ENCODE results near the gene NEGR1. TPM values are rescaled to one million over a fixed set of nuclear protein-coding genes. Genes with fewer than 3 reads are reported as not detected.

NEGR1 gene
- total RNA-seq, 1 donor from 2014 or later: 19.2 TPM

DNA sequence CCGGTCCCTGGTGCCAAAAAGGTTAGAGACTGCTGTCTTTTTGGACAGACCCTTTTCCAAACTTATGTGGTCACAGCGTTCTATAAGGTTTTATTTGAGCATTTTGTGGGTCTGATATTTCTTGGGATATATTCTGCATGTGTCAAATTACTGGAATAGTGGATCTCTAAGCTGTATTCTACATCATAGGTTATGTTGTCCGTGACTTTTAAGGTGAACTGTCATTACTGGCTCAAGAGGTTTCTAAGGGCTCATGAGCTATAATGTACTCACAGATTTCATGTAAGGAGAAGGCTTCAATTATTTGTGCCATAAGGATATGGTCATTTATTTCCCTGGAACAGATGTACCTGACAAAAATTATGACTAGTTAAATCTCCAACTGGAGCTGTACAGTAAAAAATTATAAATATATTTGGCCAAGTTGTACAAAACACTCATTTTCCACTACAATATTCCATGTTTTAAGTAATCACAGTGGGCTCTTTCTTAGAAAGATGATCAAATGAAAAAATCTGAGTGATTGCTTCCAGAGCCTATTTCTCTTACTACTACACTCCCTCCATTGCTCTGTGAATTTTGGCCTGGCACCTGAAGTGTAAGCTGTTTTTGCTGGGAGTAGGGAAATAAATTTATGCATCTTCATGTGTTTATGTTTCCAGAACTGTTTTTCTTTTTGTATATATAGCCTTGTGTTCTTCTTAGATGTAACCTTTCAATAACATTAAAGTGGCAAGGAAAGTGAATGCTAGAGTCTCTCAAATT lies 663.4 kb downstream of the NEGR1 start:
- intact Hi-C loops (cut with DNase I): no loop called here
- H3K9me3 ChIP-seq: no peaks in the 10 kb centered on the region
- TF ChIP-seq POLR2A (IDR thresholded peaks at IDR 0.05) (no peak), CTCF (IDR thresholded peaks at IDR 0.05) (no peak), POLR2AphosphoS5 (IDR thresholded peaks at IDR 0.05; ENCODE audit: insufficient read depth in 1 of 2, low read depth in 1 of 2) (no peak)
- no peak overlapping the region for H3K4me3 ChIP-seq
- DNase-seq (ENCODE audit: extremely low spot score in 2 of 2): no peak
- no peaks in the 10 kb centered on the region for H3K36me3 ChIP-seq
- H3K27me3 ChIP-seq: no peaks in the 10 kb centered on the region
- H3K27ac ChIP-seq: no peak overlapping the region
- no peaks in the 10 kb centered on the region for H3K4me1 ChIP-seq

- DNase-seq (ENCODE audit: extremely low spot score in 2 of 2): no peak
- Histone ChIP-seq H3K4me1 (no peaks in the 10 kb centered on the region), H3K36me3 (no peaks in the 10 kb centered on the region), H3K9me3 (no peaks in the 10 kb centered on the region), H3K27ac (no peak overlapping the region), H3K4me3 (no peak overlapping the region), H3K27me3 (no peaks in the 10 kb centered on the region)
- intact Hi-C loops (cut with DNase I): no loop called here
- no peak for TF ChIP-seq CTCF (IDR thresholded peaks at IDR 0.05)
- TF ChIP-seq POLR2AphosphoS5 (IDR thresholded peaks at IDR 0.05; ENCODE audit: insufficient read depth in 1 of 2, low read depth in 1 of 2): no peak
- TF ChIP-seq POLR2A (IDR thresholded peaks at IDR 0.05): no peak
Observed at GRCh38 chr1:71618191-71618590, 664.1 kb downstream of the NEGR1 start.

- Histone ChIP-seq H3K27ac (no peak overlapping the region), H3K4me1 (no peaks in the 10 kb centered on the region), H3K36me3 (no peaks in the 10 kb centered on the region), H3K27me3 (no peaks in the 10 kb centered on the region), H3K4me3 (no peak overlapping the region), H3K9me3 (no peaks in the 10 kb centered on the region)
- intact Hi-C loops (cut with DNase I): no loop called here
- DNase-seq (ENCODE audit: extremely low spot score in 2 of 2): no peak
- no peak for TF ChIP-seq POLR2AphosphoS5 (IDR thresholded peaks at IDR 0.05; ENCODE audit: insufficient read depth in 1 of 2, low read depth in 1 of 2)
- no peak for TF ChIP-seq CTCF (IDR thresholded peaks at IDR 0.05)
- TF ChIP-seq POLR2A (IDR thresholded peaks at IDR 0.05): no peak
Observed at GRCh38 chr1:71610476-71610875, 671.9 kb downstream of the NEGR1 start.

GRCh38 chr1:71603044-71603776 lies 679.1 kb downstream of the NEGR1 start:
- DNase-seq (ENCODE audit: extremely low spot score in 2 of 2): no peak
- H3K9me3 ChIP-seq: no peaks in the 10 kb centered on the region
- H3K27me3 ChIP-seq: no peaks in the 10 kb centered on the region
- no peak overlapping the region for H3K27ac ChIP-seq
- TF ChIP-seq CTCF (IDR thresholded peaks at IDR 0.05) (no peak), POLR2A (IDR thresholded peaks at IDR 0.05) (no peak), POLR2AphosphoS5 (IDR thresholded peaks at IDR 0.05; ENCODE audit: insufficient read depth in 1 of 2, low read depth in 1 of 2) (no peak)
- H3K4me1 ChIP-seq: no peaks in the 10 kb centered on the region
- no peak overlapping the region for H3K4me3 ChIP-seq
- no peaks in the 10 kb centered on the region for H3K36me3 ChIP-seq
- intact Hi-C loops (cut with DNase I): no loop called here

DNA sequence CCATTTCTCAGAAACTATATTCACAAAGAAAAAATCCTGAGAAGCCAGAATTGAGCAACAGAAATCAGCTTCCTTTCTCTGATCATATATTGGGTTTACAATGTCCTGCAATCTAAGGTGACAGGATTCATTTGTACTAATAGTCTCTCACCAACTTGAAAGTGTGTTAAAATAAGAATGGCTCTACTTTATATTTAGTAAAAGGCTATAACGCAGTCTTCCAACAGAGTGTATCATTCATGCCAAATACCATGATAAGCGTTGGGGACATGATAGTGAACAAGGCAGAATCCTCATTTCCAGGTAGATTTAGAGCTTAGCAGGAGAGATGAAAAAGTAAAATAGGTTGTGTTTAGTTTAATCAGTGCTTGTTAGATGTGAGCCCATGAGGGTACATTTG lies 682.3 kb downstream of the NEGR1 start:
- no peaks in the 10 kb centered on the region for H3K9me3 ChIP-seq
- H3K4me1 ChIP-seq: no peaks in the 10 kb centered on the region
- no peaks in the 10 kb centered on the region for H3K27me3 ChIP-seq
- intact Hi-C loops (cut with DNase I): no loop called here
- H3K27ac ChIP-seq: no peak overlapping the region
- TF ChIP-seq CTCF (IDR thresholded peaks at IDR 0.05) (no peak), POLR2A (IDR thresholded peaks at IDR 0.05) (no peak), POLR2AphosphoS5 (IDR thresholded peaks at IDR 0.05; ENCODE audit: insufficient read depth in 1 of 2, low read depth in 1 of 2) (no peak)
- no peak for DNase-seq (ENCODE audit: extremely low spot score in 2 of 2)
- no peaks in the 10 kb centered on the region for H3K36me3 ChIP-seq
- no peak overlapping the region for H3K4me3 ChIP-seq
